Keratinocyte (primary cell): ENCODE measurements around the gene TCF23. TPM values are rescaled to one million over a fixed set of nuclear protein-coding genes. Genes with fewer than 3 reads are reported as not detected.

Experiments used
- DNase-seq: peaks from one replicate; pipeline ENCODE4 v3.0.0-alpha.2; 2011; ENCODE audit warnings: low read depth, missing footprints, low spot score
- FAIRE-seq: peaks from 2 replicates; lab custom pipeline; 2011; peaks lifted over from hg19 to GRCh38; lab: Jason Lieb, UNC
- H2AFZ ChIP-seq: 2 replicates; pipeline ENCODE4 v1.6.0; 2012; ENCODE audit warnings: low read length, control low read depth, inconsistent platforms; ENCODE audit not compliant: control insufficient read depth
- H3K27ac ChIP-seq: 2 replicates; pipeline ENCODE4 v1.5.1; 2011; ENCODE audit warnings: low read length; ENCODE audit not compliant: control insufficient read depth, insufficient read depth
- H3K27me3 ChIP-seq: 3 replicates; pipeline ENCODE4 v1.6.0; 2011; ENCODE audit warnings: low read length; ENCODE audit not compliant: control insufficient read depth, insufficient read depth; ENCODE audit errors: extremely low read depth
- H3K36me3 ChIP-seq, 2 experiments: 2 replicates in 1 of 2; 3 replicates in 1 of 2; pipeline ENCODE4 v1.5.1; 2011; ENCODE audit warnings: low read length in 2 of 2, mild to moderate bottlenecking in 1 of 2; ENCODE audit not compliant: control insufficient read depth in 2 of 2, insufficient read depth in 2 of 2; ENCODE audit errors: extremely low read depth in 1 of 2
- H3K4me1 ChIP-seq: 3 replicates; pipeline ENCODE4 v1.5.1; 2011; ENCODE audit warnings: low read length; ENCODE audit not compliant: control insufficient read depth, insufficient read depth; ENCODE audit errors: extremely low read depth
- H3K4me2 ChIP-seq: 3 replicates; pipeline ENCODE4 v1.6.0; 2011; ENCODE audit warnings: low read depth, low read length; ENCODE audit not compliant: control insufficient read depth, insufficient read depth; ENCODE audit errors: extremely low read depth
- H3K4me3 ChIP-seq, 3 experiments: fragments of 200-600 bp in 1 of 3; sonication (generic) in 1 of 3; 2 replicates in 2 of 3; 3 replicates in 1 of 3; pipeline ENCODE4 v1.5.1; 2011 to 2016; ENCODE audit warnings: low read length in 3 of 3, mild to moderate bottlenecking in 3 of 3, control low read depth in 2 of 3, inconsistent platforms in 1 of 3, low read depth in 1 of 3, mixed read lengths in 1 of 3, mixed run types in 1 of 3, moderate library complexity in 1 of 3; ENCODE audit not compliant: control insufficient read depth in 2 of 3, insufficient read depth in 2 of 3; ENCODE audit errors: extremely low read depth in 1 of 3
- H3K79me2 ChIP-seq: 2 replicates; pipeline ENCODE4 v1.6.0; 2012; ENCODE audit warnings: low read length; ENCODE audit not compliant: control insufficient read depth, insufficient read depth
- H3K9ac ChIP-seq: 3 replicates; pipeline ENCODE4 v1.6.0; 2011; ENCODE audit warnings: low read length; ENCODE audit not compliant: control insufficient read depth, insufficient read depth; ENCODE audit errors: extremely low read depth
- H3K9me1 ChIP-seq: 3 replicates; pipeline ENCODE4 v1.6.0; 2011; ENCODE audit warnings: low read length; ENCODE audit not compliant: control insufficient read depth, insufficient read depth; ENCODE audit errors: extremely low read depth
- H3K9me3 ChIP-seq: 2 replicates; pipeline ENCODE4 v1.5.1; 2012; ENCODE audit warnings: low read depth, low read length; ENCODE audit not compliant: control insufficient read depth
- H4K20me1 ChIP-seq: 3 replicates; pipeline ENCODE4 v1.6.0; 2011; ENCODE audit warnings: low read length; ENCODE audit not compliant: control insufficient read depth, insufficient read depth; ENCODE audit errors: extremely low read depth
- CTCF ChIP-seq, 3 experiments: IDR thresholded peaks in 1 of 3; conservative IDR thresholded peaks in 1 of 3; optimal IDR thresholded peaks in 1 of 3; 2 replicates in 2 of 3; 3 replicates in 1 of 3; pipeline versions ENCODE3 to v1.5.1; 2011; ENCODE audit warnings: low read length in 3 of 3, mild to moderate bottlenecking in 3 of 3, moderate library complexity in 2 of 3, control low read depth in 1 of 3, inconsistent platforms in 1 of 3; ENCODE audit not compliant: insufficient read depth in 2 of 3; ENCODE audit errors: extremely low read depth in 1 of 3
- EZH2 ChIP-seq: IDR thresholded peaks from one replicate; pipeline ENCODE4 v1.6.1; 2012; ENCODE audit warnings: inconsistent platforms, mild to moderate bottlenecking, low read length, moderate library complexity
- dilution Hi-C: fragments of 300-500 bp; cut with MboI; formaldehyde crosslinking; loops from one replicate; pipeline ENCODE4 v1.7.0; 2020; ENCODE audit warnings: low sequenced_read_pairs; ENCODE audit not compliant: extremely low pct_ligation_motif_present
- polyA plus RNA-seq, 5 experiments: library from polyadenylated mRNA; depleted of rRNA in 3 of 5; stranded (reverse) in 3 of 5; stranded (forward) in 1 of 5; unstranded in 1 of 5; fragments of >200 nt; gene quantifications; 1 replicate in 1 of 5; 2 replicates in 3 of 5; 3 replicates in 1 of 5; pipeline versions ENCODE4 v1.2.1 to v1.2.3, GENCODE V29; 2011 to 2012; ENCODE audit warnings: missing spikeins in 2 of 5, low read depth in 1 of 5, low replicate concordance in 1 of 5

TCF23 gene
- polyA plus RNA-seq, 1 donor (not counting 4 experiments of a cell fraction or from before 2014, with no cell fraction given), result not detected

GRCh38 chr2:27145682-27146081 is 3.1 kb upstream of the TCF23 start:
- TF ChIP-seq CTCF (optimal IDR thresholded peaks at IDR 0.05 in 1 of 3, IDR thresholded peaks at IDR 0.05 in 1 of 3, conservative IDR thresholded peaks at IDR 0.05 in 1 of 3; ENCODE audit: extremely low read depth in 1 of 3, insufficient read depth in 2 of 3, low read length in 3 of 3) (no peak), EZH2 (no peak)
- Histone ChIP-seq H3K4me2 (no peak overlapping the region), H2AFZ (no peak overlapping the region), H3K4me1 (no peaks in the 10 kb centered on the region), H3K27ac (no peak overlapping the region), H3K9ac (no peak overlapping the region), H3K9me1 (no peaks in the 10 kb centered on the region), H3K4me3 (no peak overlapping the region), H3K36me3 (no peaks in the 10 kb centered on the region), H3K27me3 (peaks cover 7% of the 10 kb centered on the region), H3K9me3 (no peaks in the 10 kb centered on the region), H3K79me2 (no peaks in the 10 kb centered on the region), H4K20me1 (no peaks in the 10 kb centered on the region)
- dilution Hi-C loops, result no loop called here
- FAIRE-seq, result no peak
- DNase-seq, result no peak

GRCh38 chr2:27147935-27148334 is 869 bp upstream of the TCF23 start:
- no peak overlapping the region for H3K4me2 ChIP-seq
- H3K9me3 ChIP-seq, result no peaks in the 10 kb centered on the region
- DNase-seq (no peak), FAIRE-seq (no peak)
- no peak for TF ChIP-seq EZH2
- peaks cover 2% of the 10 kb centered on the region for H3K4me1 ChIP-seq
- peaks cover 7% of the 10 kb centered on the region for H3K27me3 ChIP-seq
- no peaks in the 10 kb centered on the region for H3K79me2 ChIP-seq
- H3K4me3 ChIP-seq, result no peak overlapping the region
- no peak overlapping the region for H3K27ac ChIP-seq
- no peak overlapping the region for H3K9ac ChIP-seq
- no peaks in the 10 kb centered on the region for H3K9me1 ChIP-seq
- no peaks in the 10 kb centered on the region for H3K36me3 ChIP-seq
- H2AFZ ChIP-seq, result no peak overlapping the region
- no peaks in the 10 kb centered on the region for H4K20me1 ChIP-seq
- dilution Hi-C loops, result no loop called here
